Body of pancreas (tissue), 4 donors: ENCODE data around the gene CADPS. TPM values are rescaled to one million over a fixed set of nuclear protein-coding genes. Genes with fewer than 3 reads are reported as not detected.

Experiments used
- ATAC-seq: fragments of 150-250 bp; one replicate; pipeline ENCODE4 v1.9.1; 2016
- DNase-seq, 4 donors: peaks; one replicate each; pipeline ENCODE4 v3.0.0-alpha.2; 2019
- H3K27ac ChIP-seq, 4 donors: fragments of 200-600 bp; sonication (generic); 1 replicate in 3 of 4; 2 replicates in 1 of 4; pipeline versions ENCODE4 v1.5.1 to v1.6.1; 2016 to 2019; ENCODE audit warnings: mild to moderate bottlenecking in 1 of 4, mixed read lengths in 1 of 4, moderate library complexity in 1 of 4
- H3K27me3 ChIP-seq, 2 donors: fragments of 200-600 bp; sonication (generic); one replicate each; pipeline ENCODE4 v1.6.0; 2016; ENCODE audit warnings: mild to moderate bottlenecking in 1 of 2
- H3K36me3 ChIP-seq, 2 donors: fragments of 200-600 bp; sonication (generic); replicated peaks in 1 of 2; 2 replicates each; pipeline ENCODE4 v1.5.1; 2016; ENCODE audit warnings: low read depth in 2 of 2; ENCODE audit not compliant: insufficient read depth in 1 of 2
- H3K4me1 ChIP-seq: fragments of 200-600 bp; sonication (generic); one replicate; pipeline ENCODE4 v1.6.0; 2016
- H3K4me3 ChIP-seq, 2 donors: fragments of 200-600 bp; sonication (generic); 1 replicate in 1 of 2; 2 replicates in 1 of 2; pipeline ENCODE4 v1.5.1; 2016 to 2019
- H3K9me3 ChIP-seq, 3 donors: fragments of 200-600 bp; sonication (generic); 1 replicate in 2 of 3; 2 replicates in 1 of 3; pipeline ENCODE4 v1.5.1; 2016
- CTCF ChIP-seq, 7 experiments: fragments of 450-650 bp in 4 of 7; fragments of 200-600 bp in 3 of 7; sonication (generic) in 3 of 7; IDR thresholded peaks; one replicate each; pipeline ENCODE4 v1.5.1; 2016 to 2019; ENCODE audit warnings: antibody characterized with exemption in 7 of 7
- POLR2A ChIP-seq, 3 donors: fragments of 450-650 bp; IDR thresholded peaks; one replicate each; pipeline ENCODE4 v1.6.1; 2016; ENCODE audit warnings: antibody characterized with exemption in 3 of 3, mild to moderate bottlenecking in 2 of 3
- WGBS, 2 donors: methylation state at CpG; one replicate each; pipeline ENCODE4 v1.1.5; 2017; 5-methylcytosine and 5-hydroxymethylcytosine counted together
- intact Hi-C: fragments of 100-400 bp; cut with DNase I; formaldehyde crosslinking; loops from one replicate; pipeline ENCODE4 v1.15.1; 2023
- total RNA-seq, 2 donors: library from RNA; depleted of rRNA; stranded (reverse); fragments of >200 nt; gene quantifications; one replicate each; pipeline ENCODE4 v1.1.0, GENCODE V29; 2016

Gene CADPS
- total RNA-seq, 2 donors from 2014 or later: 22.1 to 67.6 TPM

DNA sequence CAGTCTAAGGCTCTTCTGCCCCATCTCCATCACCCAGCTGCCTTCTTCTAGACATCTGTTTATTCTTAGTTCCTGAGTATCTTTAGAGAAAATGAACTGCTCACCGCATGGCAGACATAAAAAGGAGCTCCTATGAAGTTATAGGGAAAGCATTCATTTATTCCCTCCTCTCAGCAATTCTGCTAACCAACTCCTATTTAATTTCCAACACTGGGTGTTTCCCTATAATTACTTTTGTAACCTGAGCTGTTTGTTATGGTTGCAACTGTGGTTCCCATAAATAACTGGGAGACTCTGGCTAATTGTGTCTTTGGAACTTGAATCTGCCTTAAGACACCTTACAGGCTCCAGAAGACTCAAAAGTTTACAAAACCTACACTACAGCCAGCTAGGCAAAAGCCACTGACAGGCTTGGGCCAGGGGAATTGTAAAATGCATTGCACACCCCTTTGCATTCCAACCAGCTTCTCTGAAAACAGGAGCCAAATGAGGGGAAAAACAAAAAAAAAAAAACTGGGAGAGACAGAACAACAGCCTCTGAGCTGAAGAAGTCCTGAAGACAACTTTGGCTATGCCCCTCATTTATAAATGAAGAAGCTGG is 270.4 kb downstream of the CADPS start:
- no peaks in the 10 kb centered on the region for H3K9me3 ChIP-seq
- H3K27ac ChIP-seq: no peak overlapping the region
- DNase-seq (no peak), ATAC-seq (no peak)
- no peak overlapping the region for H3K4me3 ChIP-seq
- 74 to 89% methylated on average over 1 of the region's 1 CpG for WGBS, 2 donors
- H3K4me1 ChIP-seq: no peaks in the 10 kb centered on the region
- no peaks in the 10 kb centered on the region for H3K36me3 ChIP-seq
- intact Hi-C loops: no loop called here
- no peaks in the 10 kb centered on the region for H3K27me3 ChIP-seq
- TF ChIP-seq CTCF (IDR thresholded peaks at IDR 0.05): no peak
- TF ChIP-seq POLR2A (IDR thresholded peaks at IDR 0.05): no peak

- no peak for DNase-seq
- intact Hi-C loops: no loop called here
- H3K4me1 ChIP-seq: no peaks in the 10 kb centered on the region
- 45 to 59% methylated on average over 2 of the region's 2 CpGs for WGBS, 2 donors
- no peaks in the 10 kb centered on the region for H3K27me3 ChIP-seq
- ATAC-seq: no peak
- TF ChIP-seq POLR2A (IDR thresholded peaks at IDR 0.05): no peak
- TF ChIP-seq CTCF (IDR thresholded peaks at IDR 0.05): no peak
- H3K9me3 ChIP-seq: no peaks in the 10 kb centered on the region
- H3K27ac ChIP-seq: no peak overlapping the region
- no peaks in the 10 kb centered on the region for H3K36me3 ChIP-seq
- H3K4me3 ChIP-seq: no peak overlapping the region
These were observed 270.9 kb downstream of the CADPS start for GRCh38 chr3:62604298-62604697.

DNA sequence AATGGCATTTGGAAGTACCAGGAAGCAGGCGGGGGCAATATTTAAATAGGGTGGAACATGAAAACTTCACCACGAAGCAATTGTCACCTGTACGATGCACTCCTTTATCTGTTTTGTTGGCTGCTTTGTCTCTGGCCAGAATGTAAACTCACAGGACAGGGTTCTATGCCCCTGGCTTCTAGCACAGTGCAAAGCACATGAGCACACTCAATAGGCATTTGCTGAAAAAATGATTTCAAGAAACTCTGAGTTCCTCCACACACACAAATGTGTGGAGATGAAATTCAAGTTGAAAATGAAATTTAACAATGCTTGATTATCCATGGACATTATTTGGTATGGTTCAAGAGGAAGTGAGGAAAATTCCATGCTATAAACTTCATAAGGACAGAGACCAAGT is 272.2 kb downstream of the CADPS start:
- no peak for ATAC-seq
- Histone ChIP-seq H3K27me3 (no peaks in the 10 kb centered on the region), H3K9me3 (no peaks in the 10 kb centered on the region), H3K36me3 (no peaks in the 10 kb centered on the region), H3K4me1 (no peaks in the 10 kb centered on the region), H3K4me3 (no peak overlapping the region), H3K27ac (no peak overlapping the region)
- no peak for DNase-seq
- intact Hi-C loops: no loop called here
- TF ChIP-seq CTCF (IDR thresholded peaks at IDR 0.05) (no peak), POLR2A (IDR thresholded peaks at IDR 0.05) (no peak)
- WGBS, 2 donors: 50 to 61% methylated on average over 3 of the region's 3 CpGs

DNA sequence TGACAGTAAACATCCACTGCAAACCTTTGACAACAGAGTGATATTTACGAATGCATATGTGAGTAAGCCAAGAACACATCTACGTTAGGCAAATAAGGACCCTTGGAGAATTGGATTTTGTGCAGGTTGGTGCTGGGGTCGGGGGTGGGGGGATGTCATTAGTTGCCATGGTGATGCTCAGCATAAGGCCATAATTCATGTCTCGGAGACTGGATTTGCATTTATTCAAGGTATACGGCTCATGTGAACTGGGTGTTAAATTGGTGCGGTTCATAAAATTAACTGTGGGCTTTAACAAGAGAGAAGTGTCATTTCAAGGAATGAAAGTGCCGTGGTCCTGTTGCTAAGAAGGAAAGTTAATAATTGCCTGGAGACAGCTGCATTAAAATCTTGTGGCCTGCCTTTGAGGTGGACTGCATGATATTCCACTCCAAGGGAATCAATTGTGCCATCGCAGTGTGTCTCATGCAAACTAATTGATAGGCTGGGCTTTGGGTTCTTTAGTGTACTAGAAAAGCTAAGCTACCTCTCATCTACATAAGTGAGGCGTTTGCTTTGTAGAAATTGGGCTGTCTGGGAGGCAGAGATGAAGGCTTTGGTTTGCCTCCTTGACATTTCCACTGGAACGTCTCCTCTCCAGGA is 273.0 kb downstream of the CADPS start:
- intact Hi-C loops: no loop called here
- TF ChIP-seq CTCF (IDR thresholded peaks at IDR 0.05) (no peak), POLR2A (IDR thresholded peaks at IDR 0.05) (no peak)
- no peaks in the 10 kb centered on the region for H3K4me1 ChIP-seq
- no peak overlapping the region for H3K4me3 ChIP-seq
- no peaks in the 10 kb centered on the region for H3K9me3 ChIP-seq
- no peaks in the 10 kb centered on the region for H3K36me3 ChIP-seq
- ATAC-seq (no peak), DNase-seq (no peak)
- H3K27ac ChIP-seq: no peak overlapping the region
- H3K27me3 ChIP-seq: no peaks in the 10 kb centered on the region
- 51 to 52% methylated on average over 10 of the region's 10 CpGs for WGBS, 2 donors
